Progenitor cell of endocrine pancreas (in vitro differentiated cells): Measurements from ENCODE around the gene ABCD1. TPM values are rescaled to one million over a fixed set of nuclear protein-coding genes. Genes with fewer than 3 reads are reported as not detected.

Experiments used
- DNase-seq: peaks from one replicate; pipeline ENCODE4 v3.0.0; 2021; ENCODE audit warnings: low spot score; ENCODE audit not compliant: unreplicated experiment
- H3K27ac Mint-ChIP-seq: 2 replicates; pipeline ENCODE4 v1.8.0; 2021; ENCODE audit warnings: mild to moderate bottlenecking, moderate library complexity, mixed read lengths
- H3K27me3 Mint-ChIP-seq: 2 replicates; pipeline ENCODE4 v1.8.0; 2021; ENCODE audit warnings: mixed read lengths
- H3K36me3 Mint-ChIP-seq: 2 replicates; pipeline ENCODE4 v1.8.0; 2022; ENCODE audit warnings: mixed read lengths; ENCODE audit not compliant: insufficient read depth
- H3K4me1 Mint-ChIP-seq: 2 replicates; pipeline ENCODE4 v1.8.0; 2021; ENCODE audit warnings: low read depth, mixed read lengths
- H3K4me3 Mint-ChIP-seq: 2 replicates; pipeline ENCODE4 v1.8.0; 2021; ENCODE audit warnings: low read depth, mild to moderate bottlenecking, moderate library complexity, mixed read lengths
- H3K9me3 Mint-ChIP-seq: 2 replicates; pipeline ENCODE4 v1.8.0; 2021; ENCODE audit warnings: low read depth, mixed read lengths
- total RNA-seq: library from RNA; stranded (reverse); gene quantifications from 2 replicates; pipeline ENCODE4 v1.2.1, GENCODE V29; 2021
- TF ChIP-seq, protein P1 (sequence below): fragments of 200-600 bp; sonication (generic); IDR thresholded peaks from one replicate; pipeline ENCODE4 v1.5.0; 2021; ENCODE audit warnings: antibody characterized with exemption, mild to moderate bottlenecking; ENCODE audit not compliant: unreplicated experiment

The ABCD1 gene
- total RNA-seq, 1 donor from 2014 or later, result 15.2 TPM

DNA sequence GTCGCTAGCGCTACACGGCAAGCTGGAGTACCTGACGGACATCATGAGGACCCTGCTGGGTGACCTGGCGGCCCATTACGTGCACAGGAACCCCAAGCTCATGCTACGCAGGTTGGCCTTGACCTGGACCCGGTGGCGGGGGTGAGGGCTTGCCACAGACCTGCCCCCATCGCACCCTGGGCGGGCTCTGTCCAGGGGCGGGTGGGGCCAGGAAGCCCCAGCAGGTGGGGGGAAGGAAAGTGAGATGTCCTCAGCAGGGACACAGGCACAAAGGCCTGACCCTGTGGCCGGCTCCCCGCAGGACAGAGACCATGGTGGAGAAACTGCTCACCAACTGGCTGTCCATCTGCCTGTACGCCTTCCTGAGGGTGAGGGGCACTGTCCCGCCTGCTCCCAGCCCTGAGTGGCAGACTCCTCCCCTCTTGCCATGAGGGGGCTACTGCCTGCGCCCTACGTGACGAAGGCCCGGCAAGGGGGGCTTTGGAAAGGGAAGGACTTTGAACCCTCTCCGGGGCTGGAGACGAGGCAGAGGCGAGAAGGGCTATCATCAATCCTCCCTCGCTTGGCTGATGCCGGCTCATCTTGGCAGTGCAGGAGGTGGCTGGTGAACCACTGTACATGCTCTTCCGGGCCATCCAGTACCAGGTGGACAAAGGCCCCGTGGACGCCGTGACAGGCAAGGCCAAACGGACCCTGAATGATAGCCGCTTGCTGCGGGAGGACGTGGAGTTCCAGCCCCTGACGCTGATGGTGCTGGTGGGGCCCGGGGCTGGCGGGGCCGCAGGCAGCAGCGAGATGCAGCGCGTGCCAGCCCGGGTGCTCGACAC, 50.9 kb downstream of the ABCD1 start:
- DNase-seq, result no peak
- TF ChIP-seq, protein P1, sequence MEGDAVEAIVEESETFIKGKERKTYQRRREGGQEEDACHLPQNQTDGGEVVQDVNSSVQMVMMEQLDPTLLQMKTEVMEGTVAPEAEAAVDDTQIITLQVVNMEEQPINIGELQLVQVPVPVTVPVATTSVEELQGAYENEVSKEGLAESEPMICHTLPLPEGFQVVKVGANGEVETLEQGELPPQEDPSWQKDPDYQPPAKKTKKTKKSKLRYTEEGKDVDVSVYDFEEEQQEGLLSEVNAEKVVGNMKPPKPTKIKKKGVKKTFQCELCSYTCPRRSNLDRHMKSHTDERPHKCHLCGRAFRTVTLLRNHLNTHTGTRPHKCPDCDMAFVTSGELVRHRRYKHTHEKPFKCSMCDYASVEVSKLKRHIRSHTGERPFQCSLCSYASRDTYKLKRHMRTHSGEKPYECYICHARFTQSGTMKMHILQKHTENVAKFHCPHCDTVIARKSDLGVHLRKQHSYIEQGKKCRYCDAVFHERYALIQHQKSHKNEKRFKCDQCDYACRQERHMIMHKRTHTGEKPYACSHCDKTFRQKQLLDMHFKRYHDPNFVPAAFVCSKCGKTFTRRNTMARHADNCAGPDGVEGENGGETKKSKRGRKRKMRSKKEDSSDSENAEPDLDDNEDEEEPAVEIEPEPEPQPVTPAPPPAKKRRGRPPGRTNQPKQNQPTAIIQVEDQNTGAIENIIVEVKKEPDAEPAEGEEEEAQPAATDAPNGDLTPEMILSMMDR, result no peak
- no peaks in the 10 kb centered on the region for H3K27me3 Mint-ChIP-seq
- no peak overlapping the region for H3K27ac Mint-ChIP-seq
- no peaks in the 10 kb centered on the region for H3K4me1 Mint-ChIP-seq
- no peaks in the 10 kb centered on the region for H3K36me3 Mint-ChIP-seq
- no peak overlapping the region for H3K4me3 Mint-ChIP-seq
- no peaks in the 10 kb centered on the region for H3K9me3 Mint-ChIP-seq

- Mint-ChIP-seq H3K4me3 (no peak overlapping the region), H3K9me3 (no peaks in the 10 kb centered on the region)
These were observed 51.5 kb downstream of the ABCD1 start for GRCh38 chrX:153776120-153776599.

DNA sequence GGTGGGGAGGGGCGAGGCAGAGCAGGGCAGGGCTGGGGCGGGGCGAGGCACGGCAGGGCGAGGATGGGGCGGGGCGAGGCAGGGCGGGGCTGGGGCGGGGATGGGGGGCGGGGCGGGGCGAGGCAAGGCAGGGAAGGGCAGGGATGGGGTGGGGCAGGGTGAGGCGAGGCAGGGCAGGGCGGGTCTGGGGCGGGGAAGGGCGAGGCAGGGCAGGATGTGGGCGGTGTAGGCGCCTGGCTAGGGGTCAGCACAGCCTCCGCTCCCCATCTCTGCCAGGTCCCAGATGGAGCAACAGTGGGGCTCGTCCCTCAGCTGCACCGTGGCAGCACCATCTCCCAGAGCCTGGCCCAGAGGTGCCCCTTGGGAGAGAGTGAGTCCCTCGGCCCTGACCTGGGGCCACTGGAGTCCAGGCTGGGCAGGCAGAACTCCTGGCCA, 52.0 kb downstream of the ABCD1 start:
- Mint-ChIP-seq H3K27me3 (no peaks in the 10 kb centered on the region), H3K27ac (no peak overlapping the region), H3K36me3 (no peaks in the 10 kb centered on the region), H3K9me3 (no peaks in the 10 kb centered on the region), H3K4me3 (no peak overlapping the region), H3K4me1 (no peaks in the 10 kb centered on the region)
- no peak for DNase-seq
- TF ChIP-seq, protein P1, result no peak

More at GRCh38 chrX:153776120-153776599, 51.5 kb downstream of the ABCD1 start:
- DNase-seq, result no peak
- Mint-ChIP-seq H3K27me3 (no peaks in the 10 kb centered on the region), H3K27ac (no peak overlapping the region), H3K4me1 (no peaks in the 10 kb centered on the region), H3K36me3 (no peaks in the 10 kb centered on the region)
- TF ChIP-seq, protein P1, result no peak

GRCh38 chrX:153777261-153778090, 52.8 kb downstream of the ABCD1 start:
- Mint-ChIP-seq H3K4me3 (no peak overlapping the region), H3K27me3 (no peaks in the 10 kb centered on the region), H3K36me3 (no peaks in the 10 kb centered on the region), H3K9me3 (no peaks in the 10 kb centered on the region), H3K27ac (no peak overlapping the region), H3K4me1 (no peaks in the 10 kb centered on the region)
- TF ChIP-seq, protein P1, result no peak
- no peak for DNase-seq

DNA sequence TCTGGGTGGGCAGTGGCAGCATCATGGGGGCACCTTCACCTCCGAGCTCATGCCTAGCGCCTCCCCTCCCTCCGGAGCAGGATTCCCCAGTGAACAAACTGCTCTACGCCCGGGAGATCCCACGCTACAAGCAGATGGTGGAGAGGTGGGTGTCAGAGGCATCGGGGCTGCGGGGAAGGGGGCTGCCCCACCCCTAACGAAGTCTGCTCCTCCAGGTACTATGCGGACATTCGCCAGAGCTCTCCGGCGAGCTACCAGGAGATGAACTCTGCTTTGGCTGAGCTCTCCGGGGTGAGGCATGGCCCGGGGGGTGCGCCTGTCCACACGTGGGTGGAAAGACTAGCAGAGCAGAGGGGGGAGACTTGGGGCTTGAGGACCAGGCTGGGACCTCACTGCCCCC, 53.5 kb downstream of the ABCD1 start:
- no peaks in the 10 kb centered on the region for H3K27me3 Mint-ChIP-seq
- no peak overlapping the region for H3K4me3 Mint-ChIP-seq
- H3K9me3 Mint-ChIP-seq, result no peaks in the 10 kb centered on the region
- DNase-seq, result no peak
- H3K27ac Mint-ChIP-seq, result no peak overlapping the region
- no peaks in the 10 kb centered on the region for H3K4me1 Mint-ChIP-seq
- H3K36me3 Mint-ChIP-seq, result no peaks in the 10 kb centered on the region
- TF ChIP-seq, protein P1, result no peak
